Upper lobe of right lung (tissue), 1 donor: ENCODE results near the gene GATAD2B. TPM values are rescaled to one million over a fixed set of nuclear protein-coding genes. Genes with fewer than 3 reads are reported as not detected.

ENCODE experiments used
- microRNA-seq: library from miRNA; unstranded; fragments of <30 nt; microRNA quantifications from one replicate; pipeline ENCODE4 v1.2.0, GENCODE V29; 2020; ENCODE audit warnings: borderline microRNAs expressed
- total RNA-seq: library from RNA; stranded (reverse); fragmentation: NEBNext Ultra II Directional; extraction: Animal tissue kit (Norgen Biotek cat#: 25700); gene quantifications from one replicate; pipeline ENCODE4 v1.2.1, GENCODE V29; 2021
- donor health status: DM: no; HTN: yes; CAD: no; lungs with severe emphysema.

Gene GATAD2B
- total RNA-seq, 1 donor from 2014 or later, result 55.1 TPM

Small RNA genes within 50 kb of the gene (microRNA-seq; reads per million reads assigned to microRNA genes)
- gene MIR6737, result not detected

Other genes starting within 250 kb of the GATAD2B start
- 69.4 TPM for gene NPR1, start 244.3 kb downstream of the GATAD2B start, total RNA-seq
- 72.3 TPM for gene INTS3, start 194.9 kb downstream of the GATAD2B start, total RNA-seq
- 105 TPM for gene SLC27A3, start 147.6 kb downstream of the GATAD2B start, total RNA-seq
- gene DENND4B, start 23.7 kb upstream of the GATAD2B start, total RNA-seq, result 83.7 TPM
- gene CRTC2, start 35.6 kb upstream of the GATAD2B start, total RNA-seq, result 52.7 TPM
- gene SLC39A1, start 40.6 kb upstream of the GATAD2B start, total RNA-seq, result 120 TPM
- gene CREB3L4, start 44.9 kb upstream of the GATAD2B start, total RNA-seq, result 10.5 TPM
- 129 TPM for gene JTB, start 54.7 kb upstream of the GATAD2B start, total RNA-seq
- gene RAB13, start 63.4 kb upstream of the GATAD2B start, total RNA-seq, result 103 TPM
- 1,693 TPM for gene RPS27, start 67.8 kb upstream of the GATAD2B start, total RNA-seq
- gene NUP210L, start 232.1 kb upstream of the GATAD2B start, total RNA-seq, result 2.1 TPM